Pancreas (tissue), 10 donors: Measurements from ENCODE around the gene ABCA5. TPM values are rescaled to one million over a fixed set of nuclear protein-coding genes. Genes with fewer than 3 reads are reported as not detected.

Source experiments
- ATAC-seq, 4 donors: fragments of 200-7000 bp; cut with Tn5 transposase; one replicate each; pipeline versions ENCODE4 v1.8.0 to v1.9.1; 2020; ENCODE audit warnings: mild to moderate bottlenecking in 4 of 4, moderate library complexity in 4 of 4
- DNase-seq, 6 donors: peaks; one replicate each; pipeline ENCODE4 v3.0.0-alpha.2; 2020
- FAIRE-seq: peaks from 2 replicates; lab custom pipeline; 2012; peaks lifted over from hg19 to GRCh38; lab: Jason Lieb, UNC
- H3K27ac ChIP-seq, 4 donors: fragments of 200-600 bp; sonication (generic); 1 replicate in 3 of 4; 2 replicates in 1 of 4; pipeline versions ENCODE4 v1.5.0 to v1.8.0; 2020
- H3K27me3 ChIP-seq, 4 donors: fragments of 200-600 bp; one replicate each; pipeline ENCODE4 v1.8.0; 2021
- H3K36me3 ChIP-seq, 3 donors: fragments of 200-600 bp; sonication (generic) in 1 of 3; one replicate each; pipeline versions ENCODE4 v1.5.0 to v1.8.0; 2020 to 2021
- H3K4me1 ChIP-seq, 3 donors: fragments of 200-600 bp; one replicate each; pipeline ENCODE4 v1.8.0; 2021
- H3K4me3 ChIP-seq, 4 donors: fragments of 200-600 bp; sonication (generic) in 2 of 4; one replicate each; pipeline versions ENCODE4 v1.5.0 to v1.8.0; 2020 to 2021
- H3K9me3 ChIP-seq, 4 donors: fragments of 200-600 bp; one replicate each; pipeline ENCODE4 v1.8.0; 2021
- CTCF ChIP-seq, 4 donors: fragments of 200-600 bp; sonication (generic) in 3 of 4; IDR thresholded peaks; one replicate each; pipeline versions ENCODE4 v1.5.0 to v1.8.0; 2021; ENCODE audit warnings: antibody characterized with exemption in 4 of 4
- WGBS, 2 donors: extraction: QIAGEN DNeasy Blood & Tissue Kit; methylation state at CpG; one replicate each; pipeline ENCODE4 v1.1.7; 2013; 5-methylcytosine and 5-hydroxymethylcytosine counted together
- intact Hi-C, 3 donors: fragments of 100-400 bp; cut with DNase I; formaldehyde crosslinking; loops; one replicate each; pipeline versions ENCODE4 v1.11.1 to v1.14.2; 2022
- polyA plus RNA-seq, 2 donors: library from polyadenylated mRNA; stranded (reverse); fragments of 200-250 nt; gene quantifications; one replicate each; pipeline ENCODE4 v1.2.3, GENCODE V29; 2013
- total RNA-seq, 6 donors: library from RNA; stranded (reverse); fragmentation: NEBNext Ultra II Directional in 4 of 6; extraction: Animal tissue kit (Norgen Biotek cat#: 25700) in 4 of 6; gene quantifications; one replicate each; pipeline versions ENCODE4 v1.2.1 to v1.2.4, GENCODE V29; 2021 to 2023
- donor health status: healthy with polysubstance abuse.
- donor health status: DM: no; HTN: no; CAD: no; lungs with moderate emphysema.
- donor health status: DM: no; HTN: no; CAD: no.
- donor health status: control.
- donor health status: control.
- donor health status: Bipolar disorder and iron deficiency.
- donor health status: DM: yes; HTN: yes; CAD: no.
- donor health status: DM: no; HTN: no; CAD: no.
- donor health status: DM: no; HTN: no; CAD: no.
- donor health status: DM: yes; HTN: yes; CAD: no.

ABCA5 gene
- total and polyA plus RNA-seq, 8 donors, result 20.7 to 55.9 (median 37.7) TPM

- Histone ChIP-seq H3K9me3 (no peaks in the 10 kb centered on the region), H3K4me1 (peaks cover 0 to 4% (median 0%) of the 10 kb centered on the region in 3 donors), H3K36me3 (peaks cover 0 to 6% (median 0%) of the 10 kb centered on the region in 3 donors), H3K27me3 (no peaks in the 10 kb centered on the region), H3K4me3 (no peak overlapping the region), H3K27ac (peak overlapping the region in 1 of 4 donors; percentile 7)
- 75% methylated on average over 2 of the region's 2 CpGs for WGBS, 2 donors
- no peak for TF ChIP-seq CTCF (IDR thresholded peaks at IDR 0.05)
- intact Hi-C loops, result no loop called here
- DNase-seq (no peak), ATAC-seq (no peak), FAIRE-seq (no peak)
Measured at GRCh38 chr17:69245617-69246016, 81.3 kb downstream of the ABCA5 start.

- intact Hi-C loops, result loop anchor here in 2 of 3 donors (5.0 to 10.0 kb wide), 2 partner anchors 463 to 465 kb away; no protein-coding TSS in a partner anchor
- Histone ChIP-seq H3K4me3 (no peak overlapping the region), H3K27me3 (no peaks in the 10 kb centered on the region), H3K27ac (no peak overlapping the region), H3K36me3 (no peaks in the 10 kb centered on the region), H3K9me3 (no peaks in the 10 kb centered on the region), H3K4me1 (no peaks in the 10 kb centered on the region)
- ATAC-seq (no peak), DNase-seq (no peak), FAIRE-seq (no peak)
- 91 to 92% methylated on average over 8 of the region's 8 CpGs for WGBS, 2 donors
- TF ChIP-seq CTCF (IDR thresholded peaks at IDR 0.05), result no peak
Measured at GRCh38 chr17:69239611-69240600, 87.0 kb downstream of the ABCA5 start.

- Histone ChIP-seq H3K27me3 (no peaks in the 10 kb centered on the region), H3K9me3 (no peaks in the 10 kb centered on the region), H3K27ac (no peak overlapping the region), H3K4me1 (no peaks in the 10 kb centered on the region), H3K4me3 (no peak overlapping the region), H3K36me3 (no peaks in the 10 kb centered on the region)
- no peak for TF ChIP-seq CTCF (IDR thresholded peaks at IDR 0.05)
- intact Hi-C loops, result loop anchor here in 2 of 3 donors (5.0 to 10.0 kb wide), 2 partner anchors 460 to 462 kb away; no protein-coding TSS in a partner anchor
- whole genome bisulfite sequencing, 2 donors, result 80% methylated on average over 3 of the region's 3 CpGs
- no peak for FAIRE-seq
- ATAC-seq, result no peak
- no peak for DNase-seq
Measured at GRCh38 chr17:69236946-69237345, 90.0 kb downstream of the ABCA5 start.

- Histone ChIP-seq H3K27ac (no peak overlapping the region), H3K9me3 (no peaks in the 10 kb centered on the region), H3K36me3 (no peaks in the 10 kb centered on the region), H3K4me1 (no peaks in the 10 kb centered on the region), H3K27me3 (no peaks in the 10 kb centered on the region), H3K4me3 (no peak overlapping the region)
- DNase-seq, result no peak
- WGBS, 2 donors, result 61% methylated on average over 2 of the region's 2 CpGs
- no peak for TF ChIP-seq CTCF (IDR thresholded peaks at IDR 0.05)
- no peak for ATAC-seq
- FAIRE-seq, result no peak
- intact Hi-C loops, result loop anchor here in 2 of 3 donors (5.0 to 10.0 kb wide), 2 partner anchors 459 to 462 kb away; no protein-coding TSS in a partner anchor
Measured at GRCh38 chr17:69236464-69236863, 90.5 kb downstream of the ABCA5 start.
